SK-MEL-5 (cell line): ENCODE measurements around the gene VWC2. TPM values are rescaled to one million over a fixed set of nuclear protein-coding genes. Genes with fewer than 3 reads are reported as not detected.

ENCODE experiments used
- DNase-seq: peaks from one replicate; pipeline ENCODE4 v3.0.0-alpha.2; 2016; ENCODE audit warnings: low read depth, low spot score
- in situ Hi-C: cut with HindIII; loops from 2 replicates; pipeline ENCODE4 v1.10.0; 2016; ENCODE audit warnings: low sequenced_read_pairs, high pct_unique_total_duplicates, low pct_unique_long_range_greater_than_20kb
- total RNA-seq: library from RNA; depleted of rRNA; stranded (reverse); fragments of >200 nt; shearing (Covaris generic); gene quantifications from 2 replicates; pipeline ENCODE4 v1.2.3, GENCODE V29; 2014

Gene VWC2
- total RNA-seq, 1 experiment from 2014 or later: not detected

GRCh38 chr7:49878627-49879026 lies 105.2 kb downstream of the VWC2 start:
- DNase-seq: no peak
- in situ Hi-C loops: no loop called here

- in situ Hi-C loops: no loop called here
- DNase-seq: no peak
These were observed 110.5 kb downstream of the VWC2 start for GRCh38 chr7:49883933-49884332.

- no peak for DNase-seq
- in situ Hi-C loops: no loop called here
These were observed 112.3 kb downstream of the VWC2 start for GRCh38 chr7:49885593-49886285.

- no peak for DNase-seq
- in situ Hi-C loops: no loop called here
These were observed 119.0 kb downstream of the VWC2 start for GRCh38 chr7:49892481-49892880.

- DNase-seq: no peak
- in situ Hi-C loops: no loop called here
These were observed 119.7 kb downstream of the VWC2 start for GRCh38 chr7:49893131-49893530.

GRCh38 chr7:49894543-49894942 lies 121.1 kb downstream of the VWC2 start:
- no peak for DNase-seq
- in situ Hi-C loops: no loop called here

GRCh38 chr7:49911909-49912308 lies 138.5 kb downstream of the VWC2 start:
- in situ Hi-C loops: no loop called here
- no peak for DNase-seq

GRCh38 chr7:49926720-49927119 lies 153.3 kb downstream of the VWC2 start:
- in situ Hi-C loops: no loop called here
- DNase-seq: no peak

GRCh38 chr7:49927631-49928030 lies 154.2 kb downstream of the VWC2 start:
- DNase-seq: no peak
- in situ Hi-C loops: no loop called here

- in situ Hi-C loops: no loop called here
- DNase-seq: no peak
These were observed 155.3 kb downstream of the VWC2 start for GRCh38 chr7:49928787-49929186.

GRCh38 chr7:49931627-49932026 lies 158.2 kb downstream of the VWC2 start:
- DNase-seq: no peak
- in situ Hi-C loops: no loop called here

GRCh38 chr7:49937608-49938007 lies 164.2 kb downstream of the VWC2 start:
- no peak for DNase-seq
- in situ Hi-C loops: no loop called here
